Muscle of arm (tissue), 14 donors: ENCODE measurements around the gene LTB. TPM values are rescaled to one million over a fixed set of nuclear protein-coding genes. Genes with fewer than 3 reads are reported as not detected.

ENCODE experiments used
- DNase-seq: peaks from one replicate; pipeline ENCODE4 v3.0.0-alpha.2; 2013
- long read RNA-seq, 11 donors: transcript quantifications; one replicate each; lab custom pipeline, GENCODE V29; 2026
- polyA plus RNA-seq, 12 donors: library from polyadenylated mRNA; unstranded; fragments of 120-200 nt; gene quantifications; one replicate each; pipeline ENCODE4 v1.2.1, GENCODE V29; 2013; ENCODE audit not compliant: insufficient read length in 12 of 12

The LTB gene
- polyA plus RNA-seq, result 10 to 100 TPM in 1 of 12 donors, 1 to 10 TPM in 7, under 1 TPM in 2, not detected in 2; 0.57 to 23.4 (median 1.3) TPM
- long read RNA-seq, donor 1, partial matches to known transcripts, result 0 of 4 reads
- long read RNA-seq, donor 1, other reads (novel, unspliced or antisense), result 0 of 4 reads
- long read RNA-seq, donor 2, partial matches to known transcripts, result 0 of 1 reads
- long read RNA-seq, donor 2, other reads (novel, unspliced or antisense), result 0 of 1 reads
- long read RNA-seq, donor 3, partial matches to known transcripts, result 0 of 3 reads
- long read RNA-seq, donor 3, other reads (novel, unspliced or antisense), result 0 of 3 reads
- long read RNA-seq, donor 4, partial matches to known transcripts, result 0 of 1 reads
- long read RNA-seq, donor 4, other reads (novel, unspliced or antisense), result 0 of 1 reads
- long read RNA-seq, donor 5, partial matches to known transcripts, result 0 of 2 reads
- long read RNA-seq, donor 5, other reads (novel, unspliced or antisense), result 0 of 2 reads
- long read RNA-seq, donor 6, partial matches to known transcripts, result 0 of 1 reads
- long read RNA-seq, donor 6, other reads (novel, unspliced or antisense), result 0 of 1 reads
- long read RNA-seq, donor 7, result 0 reads
- long read RNA-seq, donor 8, partial matches to known transcripts, result 0 of 1 reads
- long read RNA-seq, donor 8, other reads (novel, unspliced or antisense), result 0 of 1 reads
- long read RNA-seq, donor 9, partial matches to known transcripts, result 0 of 1 reads
- long read RNA-seq, donor 9, other reads (novel, unspliced or antisense), result 0 of 1 reads
- long read RNA-seq, donor 10, partial matches to known transcripts, result 0 of 1 reads
- long read RNA-seq, donor 10, other reads (novel, unspliced or antisense), result 0 of 1 reads
- long read RNA-seq, donor 11, partial matches to known transcripts, result 0 of 1 reads
- long read RNA-seq, donor 11, other reads (novel, unspliced or antisense), result 0 of 1 reads

GRCh38 chr6:31582230-31582643 is at the start of gene LTB:
TSS of gene LTB (minus strand) at chr6:31582424. CDS start at chr6:31582417, 7 bp downstream.
- no peak for DNase-seq

GRCh38 chr6:31631681-31632278 is 49.6 kb upstream of the LTB start:
- DNase-seq, result no peak

GRCh38 chr6:31631209-31631608 is 49.0 kb upstream of the LTB start:
- DNase-seq, result no peak

- DNase-seq, result no peak
Measured at GRCh38 chr6:31630177-31630934, 48.1 kb upstream of the LTB start.

GRCh38 chr6:31629014-31629413 is 46.8 kb upstream of the LTB start:
- DNase-seq, result no peak

- DNase-seq, result no peak
Measured at GRCh38 chr6:31627690-31628287, 45.6 kb upstream of the LTB start.

GRCh38 chr6:31626952-31627351 is 44.7 kb upstream of the LTB start:
- DNase-seq, result no peak

GRCh38 chr6:31624070-31624469 is 41.8 kb upstream of the LTB start:
- DNase-seq, result no peak

GRCh38 chr6:31622684-31623091 is 40.5 kb upstream of the LTB start:
- no peak for DNase-seq

- no peak for DNase-seq
Measured at GRCh38 chr6:31621991-31622390, 39.8 kb upstream of the LTB start.

GRCh38 chr6:31621320-31621939 is 39.2 kb upstream of the LTB start:
- DNase-seq, result no peak

GRCh38 chr6:31620586-31621319 is 38.5 kb upstream of the LTB start, which contains the start of gene PRRC2A:
TSS of gene PRRC2A (plus strand) at chr6:31620715. CDS start at chr6:31622790, 2,075 bp downstream.
- DNase-seq, result peak; percentile 73

- DNase-seq, result peak; percentile 99
Measured at GRCh38 chr6:31619805-31620585, 37.8 kb upstream of the LTB start.

GRCh38 chr6:31617010-31617409 is 34.8 kb upstream of the LTB start:
- no peak for DNase-seq

- DNase-seq, result no peak
Measured at GRCh38 chr6:31615748-31616147, 33.5 kb upstream of the LTB start.

GRCh38 chr6:31614684-31615578 is 32.7 kb upstream of the LTB start, which contains the start of gene AIF1:
TSS of gene AIF1 (plus strand) at chr6:31615234. CDS start at chr6:31615330, 96 bp downstream.
- no peak for DNase-seq

- no peak for DNase-seq
Measured at GRCh38 chr6:31614075-31614619, 31.9 kb upstream of the LTB start.
